Fibroblast of lung (primary cell): Measurements from ENCODE around the gene KIF6. TPM values are rescaled to one million over a fixed set of nuclear protein-coding genes. Genes with fewer than 3 reads are reported as not detected.

Experiments used
- DNase-seq, 2 donors: peaks; one replicate each; pipeline versions ENCODE4 v3.0.0 to v3.0.0-alpha.2; 2010; ENCODE audit warnings: low read depth in 2 of 2
- H2AFZ ChIP-seq: 2 replicates; pipeline ENCODE4 v1.5.1; 2012; ENCODE audit warnings: low read length, control low read depth, inconsistent platforms
- H3K27ac ChIP-seq: 2 replicates; pipeline ENCODE4 v1.5.1; 2011; ENCODE audit warnings: low read length, control low read depth; ENCODE audit not compliant: insufficient read depth
- H3K27me3 ChIP-seq: 2 replicates; pipeline ENCODE4 v1.5.1; 2011; ENCODE audit warnings: mild to moderate bottlenecking, low read length; ENCODE audit not compliant: control insufficient read depth, insufficient read depth
- H3K36me3 ChIP-seq: 2 replicates; pipeline ENCODE4 v1.5.1; 2011; ENCODE audit warnings: low read length; ENCODE audit not compliant: control insufficient read depth, insufficient read depth
- H3K4me1 ChIP-seq: 2 replicates; pipeline ENCODE4 v1.5.1; 2011; ENCODE audit warnings: low read length; ENCODE audit not compliant: control insufficient read depth, insufficient read depth; ENCODE audit errors: extremely low read depth
- H3K4me2 ChIP-seq: 2 replicates; pipeline ENCODE4 v1.5.1; 2011; ENCODE audit warnings: low read length, control low read depth; ENCODE audit not compliant: insufficient read depth; ENCODE audit errors: extremely low read depth
- H3K4me3 ChIP-seq, 4 experiments: fragments of 200-600 bp in 1 of 4; sonication (generic) in 1 of 4; replicated peaks in 1 of 4; 2 replicates each; pipeline ENCODE4 v1.5.1; 2011 to 2016; ENCODE audit warnings: low read length in 4 of 4, low read depth in 3 of 4, mild to moderate bottlenecking in 3 of 4, control low read depth in 2 of 4, inconsistent platforms in 1 of 4, mixed read lengths in 1 of 4; ENCODE audit not compliant: insufficient read depth in 1 of 4; ENCODE audit errors: control extremely low read depth in 1 of 4
- H3K79me2 ChIP-seq: 2 replicates; pipeline ENCODE4 v1.5.1; 2012; ENCODE audit warnings: mild to moderate bottlenecking, low read length, inconsistent platforms; ENCODE audit not compliant: control insufficient read depth, insufficient read depth
- H3K9ac ChIP-seq: 2 replicates; pipeline ENCODE4 v1.5.1; 2011; ENCODE audit warnings: mild to moderate bottlenecking, low read length, control low read depth; ENCODE audit not compliant: insufficient read depth
- H3K9me3 ChIP-seq: 2 replicates; pipeline ENCODE4 v1.5.1; 2012; ENCODE audit warnings: low read depth, low read length; ENCODE audit not compliant: control insufficient read depth, insufficient read depth
- H4K20me1 ChIP-seq: 2 replicates; pipeline ENCODE4 v1.5.1; 2011; ENCODE audit warnings: low read length; ENCODE audit not compliant: control insufficient read depth, insufficient read depth; ENCODE audit errors: extremely low read depth
- EZH2 ChIP-seq: IDR thresholded peaks from 2 replicates; pipeline ENCODE4 v1.5.1; 2012; ENCODE audit warnings: low read length, control low read depth, mild to moderate bottlenecking; ENCODE audit errors: missing control alignments
- polyA plus RNA-seq, 2 donors: library from polyadenylated mRNA; depleted of rRNA in 1 of 2; stranded (reverse) in 1 of 2; unstranded in 1 of 2; fragments of >200 nt; gene quantifications; 2 replicates each; pipeline ENCODE4 v1.2.1, GENCODE V29; 2011 to 2012; ENCODE audit warnings: missing spikeins in 1 of 2
- total RNA-seq: library from RNA; depleted of rRNA; stranded (reverse); fragments of >200 nt; gene quantifications from 2 replicates; pipeline ENCODE4 v1.2.1, GENCODE V29; 2014
- TF ChIP-seq, protein P1 (sequence below), 2 donors: IDR thresholded peaks in 1 of 2; conservative IDR thresholded peaks in 1 of 2; 1 replicate in 1 of 2; 2 replicates in 1 of 2; pipeline ENCODE4 v1.5.1; 2011 to 2012; ENCODE audit warnings: low read length in 2 of 2, control low read depth in 1 of 2, inconsistent platforms in 1 of 2, low read depth in 1 of 2, mild to moderate bottlenecking in 1 of 2

The KIF6 gene
- total and polyA plus RNA-seq, 2 donors (not counting 1 experiment from before 2014, with no cell fraction given): 0.24 to 0.83 TPM

GRCh38 chr6:39733704-39734103, 8.5 kb upstream of the KIF6 start:
- Histone ChIP-seq H4K20me1 (no peaks in the 10 kb centered on the region), H3K4me2 (no peak overlapping the region), H3K36me3 (no peaks in the 10 kb centered on the region), H3K27ac (no peak overlapping the region), H3K9ac (no peak overlapping the region), H3K4me1 (no peaks in the 10 kb centered on the region), H3K4me3 (no peak overlapping the region), H3K9me3 (no peaks in the 10 kb centered on the region), H2AFZ (no peak overlapping the region), H3K79me2 (no peaks in the 10 kb centered on the region), H3K27me3 (no peaks in the 10 kb centered on the region)
- no peak for TF ChIP-seq EZH2
- TF ChIP-seq, protein P1, sequence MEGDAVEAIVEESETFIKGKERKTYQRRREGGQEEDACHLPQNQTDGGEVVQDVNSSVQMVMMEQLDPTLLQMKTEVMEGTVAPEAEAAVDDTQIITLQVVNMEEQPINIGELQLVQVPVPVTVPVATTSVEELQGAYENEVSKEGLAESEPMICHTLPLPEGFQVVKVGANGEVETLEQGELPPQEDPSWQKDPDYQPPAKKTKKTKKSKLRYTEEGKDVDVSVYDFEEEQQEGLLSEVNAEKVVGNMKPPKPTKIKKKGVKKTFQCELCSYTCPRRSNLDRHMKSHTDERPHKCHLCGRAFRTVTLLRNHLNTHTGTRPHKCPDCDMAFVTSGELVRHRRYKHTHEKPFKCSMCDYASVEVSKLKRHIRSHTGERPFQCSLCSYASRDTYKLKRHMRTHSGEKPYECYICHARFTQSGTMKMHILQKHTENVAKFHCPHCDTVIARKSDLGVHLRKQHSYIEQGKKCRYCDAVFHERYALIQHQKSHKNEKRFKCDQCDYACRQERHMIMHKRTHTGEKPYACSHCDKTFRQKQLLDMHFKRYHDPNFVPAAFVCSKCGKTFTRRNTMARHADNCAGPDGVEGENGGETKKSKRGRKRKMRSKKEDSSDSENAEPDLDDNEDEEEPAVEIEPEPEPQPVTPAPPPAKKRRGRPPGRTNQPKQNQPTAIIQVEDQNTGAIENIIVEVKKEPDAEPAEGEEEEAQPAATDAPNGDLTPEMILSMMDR (conservative IDR thresholded peaks at IDR 0.05 in 1 of 2, IDR thresholded peaks at IDR 0.05 in 1 of 2; ENCODE audit: low read depth in 1 of 2, low read length in 2 of 2): no peak
- DNase-seq: no peak

GRCh38 chr6:39731565-39731964, 6.4 kb upstream of the KIF6 start:
- no peak overlapping the region for H3K27ac ChIP-seq
- no peaks in the 10 kb centered on the region for H3K4me1 ChIP-seq
- no peaks in the 10 kb centered on the region for H3K36me3 ChIP-seq
- no peaks in the 10 kb centered on the region for H4K20me1 ChIP-seq
- H3K4me3 ChIP-seq: no peak overlapping the region
- no peaks in the 10 kb centered on the region for H3K79me2 ChIP-seq
- TF ChIP-seq, protein P1 (conservative IDR thresholded peaks at IDR 0.05 in 1 of 2, IDR thresholded peaks at IDR 0.05 in 1 of 2; ENCODE audit: low read depth in 1 of 2, low read length in 2 of 2): peak; percentile 5 to 23
- TF ChIP-seq EZH2: no peak
- H3K27me3 ChIP-seq: no peaks in the 10 kb centered on the region
- H3K9me3 ChIP-seq: no peaks in the 10 kb centered on the region
- H3K9ac ChIP-seq: no peak overlapping the region
- H2AFZ ChIP-seq: no peak overlapping the region
- no peak for DNase-seq
- no peak overlapping the region for H3K4me2 ChIP-seq

DNA sequence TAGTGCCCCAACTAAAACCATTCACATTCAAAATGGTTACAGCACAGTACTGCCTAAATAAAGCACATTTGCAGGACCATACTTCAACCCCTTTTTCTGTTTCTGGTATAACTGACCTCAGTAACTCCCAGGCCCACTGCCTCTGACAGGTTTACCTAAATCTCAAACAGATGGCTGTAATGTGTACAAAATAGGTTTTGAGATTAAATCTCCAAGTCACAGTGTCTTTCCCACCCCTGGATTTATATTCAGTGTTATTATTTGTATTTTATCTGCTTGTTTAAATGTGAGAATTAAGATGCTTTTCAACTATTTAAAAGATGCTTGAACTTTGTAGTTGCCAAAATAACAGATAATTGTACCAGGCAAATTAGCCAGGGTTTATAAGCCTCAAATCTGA, 4.7 kb upstream of the KIF6 start:
- no peaks in the 10 kb centered on the region for H3K27me3 ChIP-seq
- H3K27ac ChIP-seq: no peak overlapping the region
- H3K36me3 ChIP-seq: no peaks in the 10 kb centered on the region
- H3K9me3 ChIP-seq: no peaks in the 10 kb centered on the region
- DNase-seq: no peak
- no peak overlapping the region for H3K4me2 ChIP-seq
- no peak overlapping the region for H3K9ac ChIP-seq
- no peaks in the 10 kb centered on the region for H3K79me2 ChIP-seq
- no peaks in the 10 kb centered on the region for H4K20me1 ChIP-seq
- no peak for TF ChIP-seq EZH2
- TF ChIP-seq, protein P1 (conservative IDR thresholded peaks at IDR 0.05 in 1 of 2, IDR thresholded peaks at IDR 0.05 in 1 of 2; ENCODE audit: low read depth in 1 of 2, low read length in 2 of 2): no peak
- no peak overlapping the region for H3K4me3 ChIP-seq
- H3K4me1 ChIP-seq: no peaks in the 10 kb centered on the region
- no peak overlapping the region for H2AFZ ChIP-seq
